ENCODE data around the gene GSE1.

- TF ChIP-seq POGZ (CRISPR knock-in tag; IDR thresholded peaks at IDR 0.05) = no peak
- TF ChIP-seq, protein P1, sequence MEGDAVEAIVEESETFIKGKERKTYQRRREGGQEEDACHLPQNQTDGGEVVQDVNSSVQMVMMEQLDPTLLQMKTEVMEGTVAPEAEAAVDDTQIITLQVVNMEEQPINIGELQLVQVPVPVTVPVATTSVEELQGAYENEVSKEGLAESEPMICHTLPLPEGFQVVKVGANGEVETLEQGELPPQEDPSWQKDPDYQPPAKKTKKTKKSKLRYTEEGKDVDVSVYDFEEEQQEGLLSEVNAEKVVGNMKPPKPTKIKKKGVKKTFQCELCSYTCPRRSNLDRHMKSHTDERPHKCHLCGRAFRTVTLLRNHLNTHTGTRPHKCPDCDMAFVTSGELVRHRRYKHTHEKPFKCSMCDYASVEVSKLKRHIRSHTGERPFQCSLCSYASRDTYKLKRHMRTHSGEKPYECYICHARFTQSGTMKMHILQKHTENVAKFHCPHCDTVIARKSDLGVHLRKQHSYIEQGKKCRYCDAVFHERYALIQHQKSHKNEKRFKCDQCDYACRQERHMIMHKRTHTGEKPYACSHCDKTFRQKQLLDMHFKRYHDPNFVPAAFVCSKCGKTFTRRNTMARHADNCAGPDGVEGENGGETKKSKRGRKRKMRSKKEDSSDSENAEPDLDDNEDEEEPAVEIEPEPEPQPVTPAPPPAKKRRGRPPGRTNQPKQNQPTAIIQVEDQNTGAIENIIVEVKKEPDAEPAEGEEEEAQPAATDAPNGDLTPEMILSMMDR (CRISPR knock-in tag; IDR thresholded peaks at IDR 0.05) = no peak
- TF ChIP-seq ZNF274 (CRISPR knock-in tag; IDR thresholded peaks at IDR 0.05) = no peak
- no peak for TF ChIP-seq ZSCAN12 (CRISPR knock-in tag; IDR thresholded peaks at IDR 0.05)
- TF ChIP-seq ZBTB43 (CRISPR knock-in tag; conservative IDR thresholded peaks at IDR 0.05) = no peak
- no peak for TF ChIP-seq MXI1 (IDR thresholded peaks at IDR 0.05; ENCODE audit: borderline replicate concordance, low read depth, low read length)
- TF ChIP-seq, protein P2, sequence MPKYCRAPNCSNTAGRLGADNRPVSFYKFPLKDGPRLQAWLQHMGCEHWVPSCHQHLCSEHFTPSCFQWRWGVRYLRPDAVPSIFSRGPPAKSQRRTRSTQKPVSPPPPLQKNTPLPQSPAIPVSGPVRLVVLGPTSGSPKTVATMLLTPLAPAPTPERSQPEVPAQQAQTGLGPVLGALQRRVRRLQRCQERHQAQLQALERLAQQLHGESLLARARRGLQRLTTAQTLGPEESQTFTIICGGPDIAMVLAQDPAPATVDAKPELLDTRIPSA (CRISPR knock-in tag; IDR thresholded peaks at IDR 0.05; ENCODE audit: borderline replicate concordance) = no peak
- TF ChIP-seq GTF2F1 (IDR thresholded peaks at IDR 0.05; ENCODE audit: low read length) = no peak
Observed at GRCh38 chr16:85635545-85636140, 22.5 kb downstream of the GSE1 start.
